K562 (cell line): ENCODE measurements around the gene GP1BB. TPM values are rescaled to one million over a fixed set of nuclear protein-coding genes. Genes with fewer than 3 reads are reported as not detected.

Experiments
- BRD4 ChIP-seq: fragments of 200-600 bp; sonication (generic); IDR thresholded peaks from 2 replicates; pipeline ENCODE4 v1.6.1; 2017; ENCODE audit warnings: inconsistent platforms
- CTBP1 ChIP-seq: fragments of 450-650 bp; IDR thresholded peaks from 2 replicates; pipeline ENCODE4 v1.6.1; 2016; ENCODE audit warnings: borderline replicate concordance
- EP300 ChIP-seq: IDR thresholded peaks from 2 replicates; pipeline ENCODE4 v1.6.1; 2012; ENCODE audit warnings: low read length, improper control_type of control experiment
- GABPB1 ChIP-seq: sonication (generic); formaldehyde crosslinking; IDR thresholded peaks from 2 replicates; pipeline ENCODE4 v1.8.0; 2022; ENCODE audit warnings: mild to moderate bottlenecking, missing genetic modification reagents
- POLR2H ChIP-seq: IDR thresholded peaks from 2 replicates; pipeline ENCODE4 v1.6.1; 2016; ENCODE audit warnings: missing genetic modification characterization, low read depth, mild to moderate bottlenecking, control low read depth, missing compliant biosample characterization, moderate library complexity
- RBM25 ChIP-seq: fragments of 200-400 bp; formaldehyde crosslinking; IDR thresholded peaks from 2 replicates; pipeline ENCODE4 v1.6.1; 2018; ENCODE audit warnings: low read length, low read depth, moderate library complexity; ENCODE audit not compliant: severe bottlenecking
- RCOR1 ChIP-seq, 2 experiments: IDR thresholded peaks; 2 replicates each; pipeline ENCODE4 v1.6.1; 2012; ENCODE audit warnings: low read depth in 2 of 2, low read length in 2 of 2, borderline replicate concordance in 1 of 2, improper control_type of control experiment in 1 of 2
- SRSF3 ChIP-seq: fragments of 200-400 bp; formaldehyde crosslinking; IDR thresholded peaks from 2 replicates; pipeline ENCODE4 v1.6.1; 2016; ENCODE audit warnings: mild to moderate bottlenecking, low read length, moderate library complexity; ENCODE audit not compliant: insufficient read depth
- TBL1XR1 ChIP-seq, 2 experiments: IDR thresholded peaks; 2 replicates each; pipeline ENCODE4 v1.6.1; 2012; ENCODE audit warnings: improper control_type of control experiment in 2 of 2, low read length in 2 of 2, mild to moderate bottlenecking in 1 of 2
- ZNF165 ChIP-seq: fragments of 250-450 bp; sonication (Bioruptor Pico); IDR thresholded peaks from 2 replicates; pipeline ENCODE4 v1.4.0; 2020; ENCODE audit warnings: borderline replicate concordance
- ZNF780A ChIP-seq: fragments of 250-450 bp; sonication (Bioruptor Pico); IDR thresholded peaks from 2 replicates; pipeline ENCODE4 v1.5.0; 2021; ENCODE audit warnings: mild to moderate bottlenecking
- polyA plus RNA-seq, 8 experiments: library from polyadenylated mRNA; depleted of rRNA in 4 of 8; stranded (reverse) in 5 of 8; unstranded in 3 of 8; fragments of >200 nt; fragmentation: Nextera tagmentation in 2 of 8; fragmentation: Illumina TruSeq in 1 of 8; extraction: Ambion mirVana in 2 of 8; extraction: Trizol in 1 of 8; gene quantifications; 2 replicates each; pipeline versions ENCODE4 v1.2.1 to v1.2.3, GENCODE V29; 2011 to 2014; ENCODE audit warnings: inconsistent platforms in 1 of 8, missing spikeins in 1 of 8
- total RNA-seq, 7 experiments: library from RNA; depleted of rRNA in 6 of 7; stranded (reverse); fragments of >200 nt in 6 of 7; fragmentation: Illumina TruSeq in 2 of 7; extraction: Trizol in 2 of 7; gene quantifications; 2 replicates each; pipeline versions ENCODE4 v1.2.1 to v1.2.3, GENCODE V29; 2011 to 2021; ENCODE audit warnings: low replicate concordance in 1 of 7
- TF ChIP-seq, protein P1 (sequence below): fragments of 450-650 bp; IDR thresholded peaks from one replicate; pipeline ENCODE4 v1.6.1; 2018; ENCODE audit warnings: mild to moderate bottlenecking, moderate library complexity; ENCODE audit not compliant: partially characterized antibody
- TF ChIP-seq, protein P2 (sequence below): fragments of 250-450 bp; sonication (Bioruptor Pico); IDR thresholded peaks from 2 replicates; pipeline ENCODE4 v1.9.0; 2021; ENCODE audit warnings: mild to moderate bottlenecking
- TF ChIP-seq, protein P3 (sequence below): fragments of 150-350 bp; conservative IDR thresholded peaks from 2 replicates; pipeline ENCODE4 v1.6.1; 2014; ENCODE audit warnings: low read length
- TF ChIP-seq, protein P4 (sequence below): fragments of 450-650 bp; IDR thresholded peaks from 2 replicates; pipeline ENCODE4 v1.7.1; 2018; ENCODE audit warnings: mild to moderate bottlenecking, low read depth; ENCODE audit not compliant: partially characterized antibody
- TF ChIP-seq, protein P5 (sequence below): fragments of 450-650 bp; IDR thresholded peaks from 2 replicates; pipeline ENCODE4 v1.6.1; 2016; ENCODE audit warnings: antibody characterized with exemption
- TF ChIP-seq, protein P6 (sequence below): fragments of 450-650 bp; IDR thresholded peaks from 2 replicates; pipeline ENCODE4 v1.6.1; 2016; ENCODE audit warnings: missing biosample characterization, missing genetic modification characterization
- TF ChIP-seq, protein P7 (sequence below): IDR thresholded peaks from 2 replicates; pipeline ENCODE4 v1.6.1; 2011; ENCODE audit not compliant: insufficient read length; ENCODE audit errors: extremely low read depth

The GP1BB gene
- total and polyA plus RNA-seq, 9 of the 15 experiments (the other 6 are each of a cell fraction or from before 2014, with no cell fraction given) = 0.69 to 162 (median 2.8) TPM

DNA sequence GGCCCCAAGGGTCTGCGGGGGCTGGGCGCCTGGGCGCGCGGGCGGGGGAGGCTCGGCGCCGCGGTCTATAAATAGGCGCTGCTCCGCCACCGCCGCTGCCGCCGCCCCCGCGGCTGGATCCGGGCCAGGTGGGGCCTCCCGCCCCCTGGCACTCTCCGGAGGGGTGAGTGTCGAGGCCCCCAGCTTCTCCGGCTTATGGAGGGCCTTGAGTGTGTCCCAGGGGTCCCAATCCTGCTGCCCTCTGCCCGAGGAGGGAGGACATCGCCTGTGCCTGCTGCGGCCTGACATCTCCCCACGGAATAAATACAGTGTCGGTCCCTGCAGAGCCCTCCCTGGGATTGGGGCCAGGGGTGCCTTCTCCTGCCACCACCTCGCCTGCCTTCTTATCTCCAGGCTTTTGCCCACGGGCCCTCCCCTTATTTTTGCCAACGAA is 4.3 kb upstream of the GP1BB start (continued):
- TF ChIP-seq ZNF165 (no peak), BRD4 (peak; percentile 2), ZNF780A (CRISPR knock-in tag) (no peak), TBL1XR1 (IDR thresholded peaks at IDR 0.05; ENCODE audit: low read length in 2 of 2) (peak in 1 of 2 experiments; percentile 90; a peak in 2 of 4 replicates), GABPB1 (CRISPR knock-in tag) (no peak), POLR2H (tag) (no peak), RCOR1 (IDR thresholded peaks at IDR 0.05; ENCODE audit: borderline replicate concordance in 1 of 2, low read depth in 2 of 2, low read length in 2 of 2) (peak in 1 of 2 experiments; percentile 56; a peak in 2 of 4 replicates), SRSF3 (no peak), EP300 (peak; percentile 77; the same call in 1 of the 2 replicates), CTBP1 (no peak), RBM25 (no peak)
- TF ChIP-seq, protein P1, sequence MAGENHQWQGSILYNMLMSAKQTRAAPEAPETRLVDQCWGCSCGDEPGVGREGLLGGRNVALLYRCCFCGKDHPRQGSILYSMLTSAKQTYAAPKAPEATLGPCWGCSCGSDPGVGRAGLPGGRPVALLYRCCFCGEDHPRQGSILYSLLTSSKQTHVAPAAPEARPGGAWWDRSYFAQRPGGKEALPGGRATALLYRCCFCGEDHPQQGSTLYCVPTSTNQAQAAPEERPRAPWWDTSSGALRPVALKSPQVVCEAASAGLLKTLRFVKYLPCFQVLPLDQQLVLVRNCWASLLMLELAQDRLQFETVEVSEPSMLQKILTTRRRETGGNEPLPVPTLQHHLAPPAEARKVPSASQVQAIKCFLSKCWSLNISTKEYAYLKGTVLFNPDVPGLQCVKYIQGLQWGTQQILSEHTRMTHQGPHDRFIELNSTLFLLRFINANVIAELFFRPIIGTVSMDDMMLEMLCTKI = no peak
- TF ChIP-seq, protein P2, sequence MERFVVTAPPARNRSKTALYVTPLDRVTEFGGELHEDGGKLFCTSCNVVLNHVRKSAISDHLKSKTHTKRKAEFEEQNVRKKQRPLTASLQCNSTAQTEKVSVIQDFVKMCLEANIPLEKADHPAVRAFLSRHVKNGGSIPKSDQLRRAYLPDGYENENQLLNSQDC (CRISPR knock-in tag) = peak; percentile 91; the same call in 1 of the 2 replicates
- TF ChIP-seq, protein P3, sequence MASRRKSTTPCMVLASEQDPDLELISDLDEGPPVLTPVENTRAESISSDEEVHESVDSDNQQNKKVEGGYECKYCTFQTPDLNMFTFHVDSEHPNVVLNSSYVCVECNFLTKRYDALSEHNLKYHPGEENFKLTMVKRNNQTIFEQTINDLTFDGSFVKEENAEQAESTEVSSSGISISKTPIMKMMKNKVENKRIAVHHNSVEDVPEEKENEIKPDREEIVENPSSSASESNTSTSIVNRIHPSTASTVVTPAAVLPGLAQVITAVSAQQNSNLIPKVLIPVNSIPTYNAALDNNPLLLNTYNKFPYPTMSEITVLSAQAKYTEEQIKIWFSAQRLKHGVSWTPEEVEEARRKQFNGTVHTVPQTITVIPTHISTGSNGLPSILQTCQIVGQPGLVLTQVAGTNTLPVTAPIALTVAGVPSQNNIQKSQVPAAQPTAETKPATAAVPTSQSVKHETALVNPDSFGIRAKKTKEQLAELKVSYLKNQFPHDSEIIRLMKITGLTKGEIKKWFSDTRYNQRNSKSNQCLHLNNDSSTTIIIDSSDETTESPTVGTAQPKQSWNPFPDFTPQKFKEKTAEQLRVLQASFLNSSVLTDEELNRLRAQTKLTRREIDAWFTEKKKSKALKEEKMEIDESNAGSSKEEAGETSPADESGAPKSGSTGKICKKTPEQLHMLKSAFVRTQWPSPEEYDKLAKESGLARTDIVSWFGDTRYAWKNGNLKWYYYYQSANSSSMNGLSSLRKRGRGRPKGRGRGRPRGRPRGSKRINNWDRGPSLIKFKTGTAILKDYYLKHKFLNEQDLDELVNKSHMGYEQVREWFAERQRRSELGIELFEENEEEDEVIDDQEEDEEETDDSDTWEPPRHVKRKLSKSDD = no peak; the same call in 1 of the 2 replicates
- TF ChIP-seq, protein P4, sequence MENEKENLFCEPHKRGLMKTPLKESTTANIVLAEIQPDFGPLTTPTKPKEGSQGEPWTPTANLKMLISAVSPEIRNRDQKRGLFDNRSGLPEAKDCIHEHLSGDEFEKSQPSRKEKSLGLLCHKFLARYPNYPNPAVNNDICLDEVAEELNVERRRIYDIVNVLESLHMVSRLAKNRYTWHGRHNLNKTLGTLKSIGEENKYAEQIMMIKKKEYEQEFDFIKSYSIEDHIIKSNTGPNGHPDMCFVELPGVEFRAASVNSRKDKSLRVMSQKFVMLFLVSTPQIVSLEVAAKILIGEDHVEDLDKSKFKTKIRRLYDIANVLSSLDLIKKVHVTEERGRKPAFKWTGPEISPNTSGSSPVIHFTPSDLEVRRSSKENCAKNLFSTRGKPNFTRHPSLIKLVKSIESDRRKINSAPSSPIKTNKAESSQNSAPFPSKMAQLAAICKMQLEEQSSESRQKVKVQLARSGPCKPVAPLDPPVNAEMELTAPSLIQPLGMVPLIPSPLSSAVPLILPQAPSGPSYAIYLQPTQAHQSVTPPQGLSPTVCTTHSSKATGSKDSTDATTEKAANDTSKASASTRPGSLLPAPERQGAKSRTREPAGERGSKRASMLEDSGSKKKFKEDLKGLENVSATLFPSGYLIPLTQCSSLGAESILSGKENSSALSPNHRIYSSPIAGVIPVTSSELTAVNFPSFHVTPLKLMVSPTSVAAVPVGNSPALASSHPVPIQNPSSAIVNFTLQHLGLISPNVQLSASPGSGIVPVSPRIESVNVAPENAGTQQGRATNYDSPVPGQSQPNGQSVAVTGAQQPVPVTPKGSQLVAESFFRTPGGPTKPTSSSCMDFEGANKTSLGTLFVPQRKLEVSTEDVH = no peak
- TF ChIP-seq, protein P5, sequence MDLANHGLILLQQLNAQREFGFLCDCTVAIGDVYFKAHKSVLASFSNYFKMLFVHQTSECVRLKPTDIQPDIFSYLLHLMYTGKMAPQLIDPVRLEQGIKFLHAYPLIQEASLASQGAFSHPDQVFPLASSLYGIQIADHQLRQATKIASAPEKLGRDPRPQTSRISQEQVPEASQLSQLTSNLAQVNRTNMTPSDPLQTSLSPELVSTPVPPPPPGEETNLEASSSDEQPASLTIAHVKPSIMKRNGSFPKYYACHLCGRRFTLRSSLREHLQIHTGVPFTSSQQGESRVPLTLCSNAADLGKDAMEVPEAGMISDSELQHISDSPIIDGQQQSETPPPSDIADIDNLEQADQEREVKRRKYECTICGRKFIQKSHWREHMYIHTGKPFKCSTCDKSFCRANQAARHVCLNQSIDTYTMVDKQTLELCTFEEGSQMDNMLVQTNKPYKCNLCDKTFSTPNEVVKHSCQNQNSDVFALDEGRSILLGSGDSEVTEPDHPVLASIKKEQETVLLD = no peak
- TF ChIP-seq, protein P6, sequence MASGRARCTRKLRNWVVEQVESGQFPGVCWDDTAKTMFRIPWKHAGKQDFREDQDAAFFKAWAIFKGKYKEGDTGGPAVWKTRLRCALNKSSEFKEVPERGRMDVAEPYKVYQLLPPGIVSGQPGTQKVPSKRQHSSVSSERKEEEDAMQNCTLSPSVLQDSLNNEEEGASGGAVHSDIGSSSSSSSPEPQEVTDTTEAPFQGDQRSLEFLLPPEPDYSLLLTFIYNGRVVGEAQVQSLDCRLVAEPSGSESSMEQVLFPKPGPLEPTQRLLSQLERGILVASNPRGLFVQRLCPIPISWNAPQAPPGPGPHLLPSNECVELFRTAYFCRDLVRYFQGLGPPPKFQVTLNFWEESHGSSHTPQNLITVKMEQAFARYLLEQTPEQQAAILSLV (tag) = no peak
- TF ChIP-seq, protein P7, sequence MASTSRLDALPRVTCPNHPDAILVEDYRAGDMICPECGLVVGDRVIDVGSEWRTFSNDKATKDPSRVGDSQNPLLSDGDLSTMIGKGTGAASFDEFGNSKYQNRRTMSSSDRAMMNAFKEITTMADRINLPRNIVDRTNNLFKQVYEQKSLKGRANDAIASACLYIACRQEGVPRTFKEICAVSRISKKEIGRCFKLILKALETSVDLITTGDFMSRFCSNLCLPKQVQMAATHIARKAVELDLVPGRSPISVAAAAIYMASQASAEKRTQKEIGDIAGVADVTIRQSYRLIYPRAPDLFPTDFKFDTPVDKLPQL = no peak
